HG03060 (cell line): ENCODE data around the gene CADPS.

Experiments used
- ATAC-seq: cut with Tn5 transposase; IDR thresholded peaks from one replicate; pipeline ENCODE4 v1.9.1; 2021; ENCODE audit warnings: low read depth, moderate number of reproducible peaks; ENCODE audit not compliant: unreplicated experiment

The CADPS gene

DNA sequence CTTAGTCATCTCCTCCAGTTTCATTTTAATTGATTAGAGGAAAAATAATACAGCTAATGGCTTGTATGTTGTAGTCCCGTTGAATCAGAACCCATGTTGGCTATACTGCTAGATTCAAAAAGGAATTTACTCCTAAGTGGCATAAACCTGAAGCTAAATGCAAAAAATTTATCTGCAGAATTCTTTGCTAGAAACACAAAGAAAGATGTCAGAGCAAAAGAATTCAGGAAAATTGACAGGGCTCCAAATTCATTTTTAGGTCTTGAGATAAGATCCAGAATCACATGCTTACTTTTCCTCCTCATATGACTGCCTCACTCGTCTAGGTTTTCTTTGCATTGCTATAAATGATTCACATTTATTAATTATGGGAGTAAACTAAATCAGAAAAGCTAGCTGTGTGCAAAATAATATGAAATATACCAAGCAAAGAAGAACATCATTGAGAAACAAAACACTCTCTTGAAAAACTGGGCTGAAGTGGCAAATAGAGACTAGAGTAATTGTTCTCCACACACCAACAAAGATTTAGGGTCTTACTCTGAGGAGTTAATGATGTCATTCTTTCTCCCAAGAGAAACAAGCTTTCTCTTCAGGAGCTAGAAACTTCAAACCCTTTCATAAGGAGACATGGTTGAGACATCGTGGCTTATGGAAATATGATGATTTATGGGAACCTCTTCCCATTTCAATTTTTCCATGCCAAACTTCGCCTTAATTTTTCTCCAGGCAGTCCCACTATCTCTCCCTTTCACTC is 407.1 kb downstream of the CADPS start:
- ATAC-seq = no peak

DNA sequence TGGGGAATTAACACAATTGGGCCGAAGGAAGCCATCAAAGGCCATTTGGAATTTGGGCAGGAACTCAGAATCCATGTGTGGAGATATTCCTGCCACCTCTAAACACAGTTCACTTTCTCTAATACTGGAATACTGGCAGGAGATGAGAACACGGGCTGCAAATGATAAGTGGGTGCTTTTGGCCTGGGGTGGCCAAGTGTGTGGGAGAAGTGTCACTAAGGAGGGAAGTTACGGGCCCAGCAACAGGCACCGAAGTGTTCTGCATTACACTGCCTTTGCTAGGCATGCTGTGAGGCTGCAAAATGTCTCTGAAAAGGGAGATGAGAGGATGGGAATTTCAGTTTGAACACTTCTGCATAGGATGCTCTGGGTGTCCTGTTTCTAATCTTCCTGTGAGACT is 412.4 kb downstream of the CADPS start:
- ATAC-seq = no peak

DNA sequence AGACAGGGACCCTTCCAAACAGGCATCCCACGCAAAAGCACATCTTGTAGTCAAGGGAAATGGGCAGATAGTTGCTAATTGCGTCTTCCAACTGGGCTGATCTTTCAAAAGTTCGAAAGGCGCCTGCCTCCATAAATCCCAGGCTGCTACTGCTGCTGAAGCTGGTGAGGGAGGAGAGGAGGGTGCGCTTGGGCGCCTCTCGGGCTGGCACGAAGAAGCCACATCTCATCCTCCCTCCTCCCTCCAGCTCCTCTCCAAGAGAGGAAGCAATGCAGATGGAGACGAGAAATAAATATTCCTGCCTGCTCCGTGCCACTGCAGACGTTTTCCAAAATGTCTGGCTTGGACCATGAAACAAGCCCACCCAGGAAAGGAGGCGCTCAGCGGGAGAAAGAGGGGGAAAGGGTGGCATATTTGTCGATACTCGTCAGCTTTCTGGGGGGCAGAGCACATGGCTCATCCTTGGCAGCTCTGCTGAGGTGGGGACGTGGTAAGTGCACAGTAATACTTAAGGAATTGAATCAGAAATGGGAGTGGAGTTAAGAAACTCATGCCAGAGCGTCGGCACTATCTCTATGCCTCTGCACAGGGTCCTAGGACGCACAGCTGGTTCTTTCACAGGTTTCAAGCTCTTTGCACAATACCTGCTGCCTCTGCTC is 413.0 kb downstream of the CADPS start:
- no peak for ATAC-seq

DNA sequence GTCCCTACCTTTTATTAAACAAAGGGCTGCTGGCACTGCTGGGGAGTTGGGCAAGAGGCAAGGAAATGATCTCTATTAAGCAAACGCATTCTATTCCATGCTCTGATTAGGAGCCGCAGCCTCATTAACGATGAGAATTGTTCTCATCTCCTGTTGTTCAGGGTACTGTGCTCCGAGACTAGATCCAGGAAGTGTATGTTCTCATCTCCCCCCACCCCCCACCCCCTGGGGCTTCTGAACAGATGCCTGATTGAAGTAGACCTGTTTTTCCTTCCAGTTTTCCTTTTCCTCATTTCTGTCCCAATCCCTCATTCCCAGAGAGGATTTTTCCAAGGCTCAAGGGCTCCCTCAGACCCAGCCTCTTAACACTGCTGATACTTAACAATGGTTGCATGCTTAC is 420.3 kb downstream of the CADPS start:
- no peak for ATAC-seq

DNA sequence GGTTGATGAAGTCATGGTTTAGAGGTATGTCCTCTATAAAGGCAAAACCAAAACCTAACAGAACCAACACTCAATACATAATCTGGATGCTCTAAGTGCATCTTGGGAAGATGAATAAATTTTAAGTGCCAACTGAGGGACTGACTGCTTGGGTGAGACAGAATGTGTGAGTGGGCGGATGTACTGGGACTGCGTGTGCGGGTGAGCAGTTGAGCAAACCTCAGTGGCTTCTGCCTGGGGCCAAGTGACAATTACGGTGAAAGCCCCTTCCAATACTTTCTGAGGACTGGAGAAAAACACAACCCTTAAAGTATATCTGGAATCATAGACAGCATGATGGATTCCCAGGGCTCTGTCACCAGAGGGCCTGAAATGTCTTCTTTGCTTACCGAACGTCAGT is 421.8 kb downstream of the CADPS start:
- no peak for ATAC-seq

DNA sequence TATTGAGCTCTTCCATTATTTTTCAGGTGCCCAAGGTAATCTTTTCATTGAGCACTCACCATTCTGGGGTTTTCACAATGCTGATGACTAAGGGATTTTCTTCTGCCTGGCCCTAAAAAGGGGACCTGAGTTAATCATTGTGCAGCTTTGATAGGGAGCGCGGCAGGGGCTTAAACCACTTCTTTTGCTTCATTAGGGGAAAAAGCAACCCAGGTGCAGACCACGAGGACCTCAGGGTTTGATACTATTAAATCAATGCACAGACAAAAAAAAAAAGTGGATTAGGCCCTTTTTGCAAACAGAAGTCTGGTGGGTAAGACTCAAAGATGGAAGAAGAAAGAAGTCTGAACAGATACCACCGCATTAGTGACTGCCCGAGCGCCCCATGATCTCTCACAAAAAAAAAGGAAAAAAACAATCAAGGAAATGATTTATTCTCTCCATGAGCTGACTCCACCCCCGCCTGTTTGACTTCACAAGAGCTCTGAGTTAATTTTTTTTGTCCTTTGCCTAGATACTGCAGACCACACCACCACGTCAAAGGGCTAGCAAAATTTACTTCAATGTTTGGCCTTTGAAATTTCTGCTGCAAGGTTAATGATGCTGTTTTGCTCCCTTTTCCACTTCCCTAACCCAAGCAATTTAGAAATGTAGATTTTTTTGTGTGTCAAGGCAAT is 423.9 kb downstream of the CADPS start:
- no peak for ATAC-seq

DNA sequence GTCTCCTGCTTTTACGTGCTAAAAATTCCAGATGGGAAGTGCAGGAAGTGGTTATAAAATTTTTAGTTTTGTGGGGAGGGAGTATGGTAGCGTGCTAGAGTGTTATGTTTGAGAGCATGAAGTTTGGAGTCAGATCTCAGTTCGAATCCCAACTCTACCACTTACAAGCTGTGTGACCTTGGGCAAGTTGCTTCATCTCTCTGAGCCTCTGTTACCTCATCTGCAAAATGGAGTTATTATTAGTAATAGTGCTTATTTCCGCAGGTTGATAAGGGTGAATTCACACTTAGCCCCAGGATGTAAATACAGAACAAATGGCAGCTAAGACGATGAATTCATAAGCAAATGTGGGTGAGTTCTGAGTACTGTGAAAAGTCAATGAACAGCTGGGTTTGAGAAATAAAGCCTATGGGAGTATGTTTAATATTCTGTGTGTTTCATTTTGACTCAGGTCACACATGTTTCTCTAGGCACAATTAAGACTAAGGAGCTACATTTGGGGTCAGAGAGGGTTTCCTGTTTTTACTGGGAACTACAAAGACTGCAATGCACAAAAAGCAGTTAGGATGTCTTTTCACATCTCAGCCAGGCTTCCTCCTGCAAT is 428.8 kb downstream of the CADPS start:
- peak; percentile 78 for ATAC-seq

DNA sequence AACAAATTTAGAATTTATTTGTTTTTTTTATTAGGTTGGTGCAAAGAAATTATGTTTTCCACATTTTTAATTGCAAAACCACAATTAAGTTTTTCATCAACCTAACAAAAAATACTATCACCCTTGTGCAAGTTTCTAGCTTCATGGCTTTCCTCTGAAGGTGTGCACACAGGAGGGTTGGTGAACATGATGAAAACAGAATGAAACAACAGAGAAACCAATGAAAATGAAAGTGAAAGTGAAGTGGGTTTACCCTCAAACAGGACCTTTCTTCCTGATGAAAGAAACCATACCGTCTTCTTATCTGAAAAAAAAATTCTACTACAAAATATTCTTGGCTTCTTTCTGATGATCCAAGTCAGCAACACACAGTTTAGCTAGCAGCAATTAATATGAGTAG is 429.9 kb downstream of the CADPS start:
- ATAC-seq = no peak

DNA sequence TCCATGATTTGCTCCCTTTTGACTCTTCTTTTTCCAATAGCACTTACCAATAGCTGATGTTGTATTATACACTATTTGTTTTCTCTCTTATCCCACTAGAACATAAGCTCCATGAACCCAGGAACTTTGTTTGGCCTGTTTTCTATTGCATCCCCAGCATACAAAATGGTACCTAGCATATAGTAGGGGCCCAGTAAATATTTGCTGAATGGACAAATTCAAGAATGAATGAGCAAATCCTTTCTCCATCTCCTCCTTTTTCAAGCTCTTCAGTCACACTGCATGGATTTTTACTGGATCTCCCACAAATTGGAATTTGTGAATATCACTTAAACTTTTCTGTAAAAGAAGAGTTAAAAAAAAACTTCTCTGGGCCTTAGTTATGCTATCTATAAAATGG is 435.2 kb downstream of the CADPS start:
- no peak for ATAC-seq

DNA sequence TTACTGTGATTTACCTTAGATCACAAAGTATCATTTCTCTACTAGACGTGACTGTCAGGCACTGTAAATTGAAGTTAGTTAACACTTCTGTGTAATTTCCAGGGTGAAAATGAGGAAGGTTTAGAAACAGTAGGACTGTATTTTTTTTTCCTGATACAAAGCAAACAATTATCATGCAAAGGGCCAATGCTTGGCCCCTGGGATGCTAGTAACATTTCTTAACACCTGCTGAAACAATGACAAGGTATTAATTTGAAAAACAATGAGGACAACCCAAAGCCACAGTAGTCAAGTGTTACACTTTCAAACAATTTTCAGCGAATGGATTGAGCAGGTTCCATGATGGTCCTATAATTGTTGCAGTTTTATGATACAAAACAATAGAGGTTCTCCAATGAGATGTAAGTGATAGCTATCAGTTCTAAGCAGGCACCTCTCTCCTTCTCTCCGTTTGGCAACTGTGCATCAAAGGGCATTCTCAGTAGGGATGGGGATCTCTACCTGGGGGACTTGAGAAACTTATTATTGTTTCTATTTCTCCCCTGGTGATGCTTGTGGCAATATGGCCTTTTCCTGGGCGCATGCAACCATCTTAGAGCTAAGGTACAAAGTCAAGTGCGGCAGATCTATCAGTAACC is 435.9 kb downstream of the CADPS start:
- no peak for ATAC-seq

DNA sequence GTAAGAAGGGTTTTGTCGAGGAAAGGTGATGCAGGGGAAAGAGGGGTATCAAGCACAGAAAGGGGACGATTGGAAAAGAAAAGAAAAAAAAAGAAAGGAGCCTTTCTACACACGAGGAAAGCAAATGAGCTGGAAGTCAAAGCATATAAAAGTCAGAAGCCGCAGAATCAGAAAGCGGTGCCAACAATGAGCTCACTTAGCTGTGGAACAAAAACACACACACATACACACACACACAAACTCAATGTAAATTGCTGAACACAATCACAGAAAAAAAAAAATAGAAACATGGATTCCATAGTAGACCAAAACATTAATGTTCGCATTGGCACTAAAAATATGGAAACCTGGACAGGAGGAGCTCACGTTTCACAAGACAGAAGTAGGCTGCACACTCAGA is 438.4 kb downstream of the CADPS start:
- ATAC-seq = no peak

DNA sequence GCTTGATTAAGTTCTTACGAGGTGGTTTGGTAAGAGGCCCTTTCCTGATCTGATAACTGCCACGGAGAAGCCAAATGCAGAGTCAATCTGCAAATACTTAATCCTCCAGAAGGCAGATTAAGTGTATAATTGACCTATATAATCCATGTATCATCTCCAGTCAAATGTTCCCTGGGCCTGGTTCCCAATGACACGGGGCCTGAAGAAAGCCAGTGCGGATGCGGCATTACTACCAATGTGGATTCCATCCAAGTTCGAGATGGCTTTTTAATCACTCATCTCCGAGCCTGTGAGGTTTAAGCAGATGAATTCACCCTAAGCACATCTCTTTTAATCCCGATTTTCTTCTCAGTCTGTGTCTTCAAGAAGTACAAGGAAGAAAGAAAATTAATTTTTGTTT is 441.8 kb downstream of the CADPS start:
- no peak for ATAC-seq

DNA sequence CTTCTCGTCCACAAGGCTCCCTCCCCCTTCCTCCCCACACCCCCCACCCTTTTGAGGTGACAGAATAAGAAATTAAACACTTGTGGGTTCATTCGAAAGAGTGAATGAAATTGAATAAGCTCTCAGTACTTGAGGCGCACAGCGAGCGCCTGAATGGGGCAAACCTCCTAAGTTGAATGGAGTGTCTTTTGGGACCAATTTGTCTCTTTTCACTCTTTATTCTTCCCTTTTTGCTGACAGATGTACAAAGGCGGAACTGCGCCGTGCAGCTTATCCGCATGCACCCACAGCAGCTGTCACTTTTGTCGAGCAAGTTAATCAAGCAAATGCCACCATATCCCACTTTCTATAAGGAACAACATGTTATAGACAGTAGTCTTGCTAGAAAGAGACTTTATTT is 454.0 kb downstream of the CADPS start:
- ATAC-seq = no peak

DNA sequence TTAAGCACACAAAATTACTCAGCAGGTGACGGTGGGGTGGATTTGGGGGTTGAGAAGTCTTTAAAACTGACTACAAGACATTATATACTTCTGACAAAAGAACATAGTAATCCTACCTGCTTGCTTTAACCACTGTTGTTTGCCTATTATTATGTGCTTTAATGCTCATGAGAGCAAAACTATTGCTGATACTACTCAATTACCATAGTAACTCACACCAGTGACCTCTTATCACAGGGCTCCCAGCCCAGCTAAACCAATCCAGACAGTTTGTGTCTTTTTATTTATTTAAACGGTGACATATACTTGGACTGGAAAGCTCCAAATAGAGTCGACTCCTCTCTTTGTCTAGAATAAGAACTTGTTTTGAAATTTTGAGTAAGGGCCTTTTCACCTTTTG is 459.1 kb downstream of the CADPS start:
- no peak for ATAC-seq

DNA sequence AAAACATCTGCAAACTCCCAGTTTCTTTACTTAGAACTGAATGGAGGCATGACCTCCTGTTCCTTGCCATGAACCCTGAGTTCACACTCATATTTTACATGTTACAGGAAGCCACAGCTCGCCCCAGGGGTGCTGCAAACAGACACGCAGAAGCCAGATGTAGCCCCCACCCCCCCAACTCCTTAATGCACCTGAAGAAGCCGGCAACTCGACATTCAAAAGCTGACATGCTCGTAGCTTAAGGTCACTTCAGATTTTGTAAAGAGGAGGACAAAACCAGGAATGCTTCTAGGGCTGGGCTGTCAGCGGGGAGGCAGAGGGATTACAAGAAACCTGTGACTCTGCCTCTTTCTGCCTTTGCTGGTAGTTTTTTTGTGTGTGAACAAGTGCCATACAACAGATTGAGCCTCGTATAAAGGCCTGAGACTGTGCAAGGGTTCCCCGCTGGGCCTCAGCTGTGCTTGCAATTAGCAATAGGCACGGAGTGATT is 459.9 kb downstream of the CADPS start:
- ATAC-seq = no peak

DNA sequence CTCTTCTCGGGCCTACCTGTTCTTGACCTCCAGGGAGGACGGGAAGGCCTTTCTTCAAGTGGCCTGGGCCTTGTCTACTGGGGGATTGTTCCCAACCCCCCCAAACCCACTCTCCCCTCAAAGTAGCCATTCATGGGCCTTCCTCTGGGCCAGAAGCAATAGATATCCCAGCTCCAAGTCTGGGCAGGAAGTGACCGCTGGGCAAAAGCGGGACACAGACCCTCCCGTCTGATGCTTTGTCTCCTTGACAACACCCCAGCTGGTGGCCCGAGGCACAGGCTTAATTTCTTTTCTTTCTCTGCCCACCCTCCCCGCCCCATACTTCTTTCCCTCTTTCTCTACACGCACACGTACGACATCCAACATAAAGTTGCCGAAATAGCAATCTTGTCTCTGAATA is 460.4 kb downstream of the CADPS start:
- ATAC-seq = no peak

DNA sequence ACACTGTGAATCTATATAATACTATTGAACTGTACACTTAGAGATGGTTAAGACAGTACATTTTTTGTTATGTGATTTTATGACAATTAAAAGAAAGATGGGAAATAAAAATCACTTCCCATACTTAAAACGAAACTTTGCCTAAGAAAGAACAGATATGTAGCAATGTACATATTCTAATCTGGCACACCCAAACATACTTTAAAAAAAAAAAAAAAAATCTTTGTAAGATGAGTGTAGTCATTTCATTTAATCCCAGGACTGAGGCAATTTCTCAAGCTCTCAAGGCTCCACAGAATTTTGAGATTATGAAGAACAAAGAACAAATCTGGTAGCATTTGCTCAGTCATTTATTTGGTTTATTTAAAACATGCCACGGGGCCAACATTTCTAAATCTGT is 461.5 kb downstream of the CADPS start:
- ATAC-seq = no peak

DNA sequence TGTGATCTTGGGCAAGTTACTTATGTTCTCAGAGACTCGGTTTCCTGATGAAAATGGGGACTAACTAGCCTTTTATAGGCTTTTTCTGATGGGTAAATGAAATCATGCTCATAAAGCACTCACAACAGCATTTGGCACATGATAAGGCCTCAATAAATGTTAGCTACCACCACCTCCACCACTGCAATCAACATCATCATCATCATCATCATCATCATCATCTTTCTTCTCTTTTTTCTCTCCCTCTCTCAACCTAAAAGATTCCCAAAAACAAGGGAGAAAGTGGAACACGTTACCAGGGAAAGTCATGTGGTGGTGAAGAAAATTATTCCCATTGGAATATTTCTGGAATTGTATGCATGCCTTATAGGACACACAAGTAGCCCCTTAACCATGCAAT is 468.3 kb downstream of the CADPS start:
- ATAC-seq = no peak

DNA sequence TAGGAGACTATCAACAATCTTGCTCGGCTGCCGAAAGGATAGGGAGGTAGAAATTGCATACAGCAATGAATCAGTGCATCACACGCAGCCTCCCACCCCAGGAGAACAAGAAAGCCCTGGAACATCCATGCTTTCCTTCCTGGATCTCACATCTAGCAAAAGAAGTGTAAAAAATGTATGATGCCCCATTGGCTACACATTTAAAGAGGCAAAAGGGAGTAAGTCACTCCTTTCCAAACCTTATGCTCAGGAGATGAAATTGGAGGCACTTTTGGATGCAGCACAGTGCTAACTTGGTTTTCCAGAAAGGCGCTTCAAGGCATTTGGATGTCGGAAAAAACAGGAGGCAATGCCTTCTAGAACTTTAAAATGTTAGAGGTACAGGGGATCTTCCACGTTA is 469.6 kb downstream of the CADPS start:
- no peak for ATAC-seq

DNA sequence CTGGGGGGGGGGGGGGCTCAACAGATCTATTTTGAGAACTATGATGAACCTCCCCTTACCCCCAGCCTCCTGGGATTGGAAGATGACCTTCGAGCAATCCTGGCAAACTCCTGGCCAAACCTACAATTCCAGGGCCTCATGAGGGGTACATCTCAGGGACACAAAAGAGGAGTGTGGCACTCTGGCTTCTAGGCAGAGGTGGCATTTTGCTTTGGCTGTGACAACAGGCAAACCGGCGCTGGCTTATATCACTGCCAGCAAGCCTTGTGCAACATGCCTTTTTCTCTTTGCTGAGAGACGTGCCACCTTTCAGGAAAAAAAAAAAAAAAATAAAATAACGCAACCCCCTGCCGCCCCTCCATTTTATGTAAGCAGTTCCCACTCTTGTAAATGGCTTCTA is 470.1 kb downstream of the CADPS start:
- no peak for ATAC-seq

DNA sequence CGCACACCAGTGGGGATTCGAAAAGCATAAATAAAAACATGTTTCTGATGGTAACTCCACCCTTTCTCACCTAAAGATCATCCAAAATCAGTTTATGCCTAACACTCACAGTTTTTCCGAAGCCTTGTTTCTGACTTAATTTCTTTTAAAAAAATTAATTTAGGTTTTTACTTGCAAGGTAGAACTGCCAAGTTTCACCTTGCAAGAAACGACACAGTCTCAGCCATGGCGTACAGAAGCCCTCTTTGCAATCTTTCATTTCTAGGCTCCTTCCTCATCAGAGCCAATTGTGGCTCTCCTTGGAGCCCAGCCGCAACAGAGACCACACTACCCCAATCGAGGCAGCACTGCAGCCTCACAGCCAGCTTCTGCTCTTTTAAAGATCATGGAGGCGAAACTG is 470.9 kb downstream of the CADPS start:
- no peak for ATAC-seq
